ENCODE data around the gene RPS15A.

RPS15A gene

GRCh38 chr16:18811925-18812324 is 21.8 kb upstream of the RPS15A start:
- Histone ChIP-seq H3K4me3 (ENCODE audit: insufficient read depth, low read depth, low read length, poor library complexity, severe bottlenecking) (no peak overlapping the region), H3K4me1 (ENCODE audit: control insufficient read depth, insufficient read depth, low read length, poor library complexity, severe bottlenecking) (no peaks in the 10 kb centered on the region), H3K27ac (ENCODE audit: insufficient read depth, low read length, poor library complexity, severe bottlenecking) (no peak overlapping the region), H3K27me3 (replicated peaks; ENCODE audit: control insufficient read depth, insufficient read depth, low read length, poor library complexity, severe bottlenecking) (no peaks in the 10 kb centered on the region), H3K36me3 (ENCODE audit: control insufficient read depth, insufficient read depth, low read length) (peaks cover 77% of the 10 kb centered on the region), H3K9me3 (ENCODE audit: control insufficient read depth, low read length) (no peaks in the 10 kb centered on the region)
- DNase-seq: no peak

- no peaks in the 10 kb centered on the region for H3K27me3 ChIP-seq (replicated peaks; ENCODE audit: control insufficient read depth, insufficient read depth, low read length, poor library complexity, severe bottlenecking)
- no peaks in the 10 kb centered on the region for H3K4me1 ChIP-seq (ENCODE audit: control insufficient read depth, insufficient read depth, low read length, poor library complexity, severe bottlenecking)
- peaks cover 54% of the 10 kb centered on the region for H3K36me3 ChIP-seq (ENCODE audit: control insufficient read depth, insufficient read depth, low read length)
- no peak overlapping the region for H3K4me3 ChIP-seq (ENCODE audit: insufficient read depth, low read depth, low read length, poor library complexity, severe bottlenecking)
- no peaks in the 10 kb centered on the region for H3K9me3 ChIP-seq (ENCODE audit: control insufficient read depth, low read length)
- DNase-seq: no peak
- H3K27ac ChIP-seq (ENCODE audit: insufficient read depth, low read length, poor library complexity, severe bottlenecking): no peak overlapping the region
Measured at GRCh38 chr16:18809165-18809564, 19.0 kb upstream of the RPS15A start.

- Histone ChIP-seq H3K4me1 (ENCODE audit: control insufficient read depth, insufficient read depth, low read length, poor library complexity, severe bottlenecking) (peaks cover 1% of the 10 kb centered on the region), H3K36me3 (ENCODE audit: control insufficient read depth, insufficient read depth, low read length) (peaks cover 32% of the 10 kb centered on the region), H3K9me3 (ENCODE audit: control insufficient read depth, low read length) (no peaks in the 10 kb centered on the region), H3K27ac (ENCODE audit: insufficient read depth, low read length, poor library complexity, severe bottlenecking) (no peak overlapping the region), H3K27me3 (replicated peaks; ENCODE audit: control insufficient read depth, insufficient read depth, low read length, poor library complexity, severe bottlenecking) (no peaks in the 10 kb centered on the region), H3K4me3 (ENCODE audit: insufficient read depth, low read depth, low read length, poor library complexity, severe bottlenecking) (no peak overlapping the region)
- DNase-seq: no peak
Measured at GRCh38 chr16:18805257-18805773, 15.2 kb upstream of the RPS15A start.

- no peak overlapping the region for H3K4me3 ChIP-seq (ENCODE audit: insufficient read depth, low read depth, low read length, poor library complexity, severe bottlenecking)
- DNase-seq: no peak
Measured at GRCh38 chr16:18804540-18804939, 14.4 kb upstream of the RPS15A start.

GRCh38 chr16:18803569-18804462 is 13.7 kb upstream of the RPS15A start:
- H3K36me3 ChIP-seq (ENCODE audit: control insufficient read depth, insufficient read depth, low read length): peaks cover 17% of the 10 kb centered on the region
- no peak overlapping the region for H3K27ac ChIP-seq (ENCODE audit: insufficient read depth, low read length, poor library complexity, severe bottlenecking)
- no peak overlapping the region for H3K4me3 ChIP-seq (ENCODE audit: insufficient read depth, low read depth, low read length, poor library complexity, severe bottlenecking)
- DNase-seq: no peak
- H3K9me3 ChIP-seq (ENCODE audit: control insufficient read depth, low read length): no peaks in the 10 kb centered on the region
- peaks cover 10% of the 10 kb centered on the region for H3K4me1 ChIP-seq (ENCODE audit: control insufficient read depth, insufficient read depth, low read length, poor library complexity, severe bottlenecking)
- no peaks in the 10 kb centered on the region for H3K27me3 ChIP-seq (replicated peaks; ENCODE audit: control insufficient read depth, insufficient read depth, low read length, poor library complexity, severe bottlenecking)

More at GRCh38 chr16:18804540-18804939, 14.4 kb upstream of the RPS15A start:
- no peaks in the 10 kb centered on the region for H3K27me3 ChIP-seq (replicated peaks; ENCODE audit: control insufficient read depth, insufficient read depth, low read length, poor library complexity, severe bottlenecking)
- peaks cover 9% of the 10 kb centered on the region for H3K4me1 ChIP-seq (ENCODE audit: control insufficient read depth, insufficient read depth, low read length, poor library complexity, severe bottlenecking)
- no peaks in the 10 kb centered on the region for H3K9me3 ChIP-seq (ENCODE audit: control insufficient read depth, low read length)
- no peak overlapping the region for H3K27ac ChIP-seq (ENCODE audit: insufficient read depth, low read length, poor library complexity, severe bottlenecking)
- H3K36me3 ChIP-seq (ENCODE audit: control insufficient read depth, insufficient read depth, low read length): peaks cover 24% of the 10 kb centered on the region

- Histone ChIP-seq H3K27me3 (replicated peaks; ENCODE audit: control insufficient read depth, insufficient read depth, low read length, poor library complexity, severe bottlenecking) (no peaks in the 10 kb centered on the region), H3K4me1 (ENCODE audit: control insufficient read depth, insufficient read depth, low read length, poor library complexity, severe bottlenecking) (peaks cover 10% of the 10 kb centered on the region), H3K27ac (ENCODE audit: insufficient read depth, low read length, poor library complexity, severe bottlenecking) (no peak overlapping the region), H3K36me3 (ENCODE audit: control insufficient read depth, insufficient read depth, low read length) (peaks cover 11% of the 10 kb centered on the region), H3K9me3 (ENCODE audit: control insufficient read depth, low read length) (no peaks in the 10 kb centered on the region), H3K4me3 (ENCODE audit: insufficient read depth, low read depth, low read length, poor library complexity, severe bottlenecking) (no peak overlapping the region)
- DNase-seq: no peak
Measured at GRCh38 chr16:18802767-18803343, 12.7 kb upstream of the RPS15A start.

- peak; percentile 99 for DNase-seq
- H3K27me3 ChIP-seq (replicated peaks; ENCODE audit: control insufficient read depth, insufficient read depth, low read length, poor library complexity, severe bottlenecking): no peaks in the 10 kb centered on the region
- peak within 1 kb of the TSS; percentile 84 for H3K27ac ChIP-seq (ENCODE audit: insufficient read depth, low read length, poor library complexity, severe bottlenecking)
- peak within 1 kb of the TSS; percentile 75 for H3K4me3 ChIP-seq (ENCODE audit: insufficient read depth, low read depth, low read length, poor library complexity, severe bottlenecking)
- no peaks in the 10 kb centered on the region for H3K9me3 ChIP-seq (ENCODE audit: control insufficient read depth, low read length)
- peaks cover 15% of the 10 kb centered on the region for H3K36me3 ChIP-seq (ENCODE audit: control insufficient read depth, insufficient read depth, low read length)
- peaks cover 10% of the 10 kb centered on the region for H3K4me1 ChIP-seq (ENCODE audit: control insufficient read depth, insufficient read depth, low read length, poor library complexity, severe bottlenecking)
Measured at GRCh38 chr16:18801145-18801972, 11.2 kb upstream of the RPS15A start, which contains the start of gene ARL6IP1. Gene ARL6IP1 (minus strand): TSS chr16:18801549. CDS start chr16:18801466, 83 bp downstream.

- peaks cover 10% of the 10 kb centered on the region for H3K4me1 ChIP-seq (ENCODE audit: control insufficient read depth, insufficient read depth, low read length, poor library complexity, severe bottlenecking)
- H3K4me3 ChIP-seq (ENCODE audit: insufficient read depth, low read depth, low read length, poor library complexity, severe bottlenecking): peak overlapping the region; percentile 75
- DNase-seq: no peak
- peaks cover 21% of the 10 kb centered on the region for H3K36me3 ChIP-seq (ENCODE audit: control insufficient read depth, insufficient read depth, low read length)
- H3K27me3 ChIP-seq (replicated peaks; ENCODE audit: control insufficient read depth, insufficient read depth, low read length, poor library complexity, severe bottlenecking): no peaks in the 10 kb centered on the region
- peak overlapping the region; percentile 84 for H3K27ac ChIP-seq (ENCODE audit: insufficient read depth, low read length, poor library complexity, severe bottlenecking)
- no peaks in the 10 kb centered on the region for H3K9me3 ChIP-seq (ENCODE audit: control insufficient read depth, low read length)
Measured at GRCh38 chr16:18800775-18801144, 10.6 kb upstream of the RPS15A start.

- Histone ChIP-seq H3K27ac (ENCODE audit: insufficient read depth, low read length, poor library complexity, severe bottlenecking) (peak overlapping the region; percentile 30), H3K27me3 (replicated peaks; ENCODE audit: control insufficient read depth, insufficient read depth, low read length, poor library complexity, severe bottlenecking) (no peaks in the 10 kb centered on the region), H3K9me3 (ENCODE audit: control insufficient read depth, low read length) (no peaks in the 10 kb centered on the region), H3K36me3 (ENCODE audit: control insufficient read depth, insufficient read depth, low read length) (peaks cover 26% of the 10 kb centered on the region), H3K4me1 (ENCODE audit: control insufficient read depth, insufficient read depth, low read length, poor library complexity, severe bottlenecking) (peaks cover 10% of the 10 kb centered on the region), H3K4me3 (ENCODE audit: insufficient read depth, low read depth, low read length, poor library complexity, severe bottlenecking) (peak overlapping the region; percentile 75)
- no peak for DNase-seq
Measured at GRCh38 chr16:18800293-18800692, 10.2 kb upstream of the RPS15A start.

All from effector memory CD4-positive, alpha-beta T cell (primary cell).